Right ventricle myocardium superior (tissue), 1 donor: ENCODE data around the gene LCAT. TPM values are rescaled to one million over a fixed set of nuclear protein-coding genes. Genes with fewer than 3 reads are reported as not detected.
"Not testable (repeated sequence)": the region's sequence is repeated elsewhere in the genome, so short reads cannot be mapped to it uniquely, and the experiment has no call there.

Source experiments
- ATAC-seq: fragments of 200-7000 bp; cut with Tn5 transposase; one replicate; pipeline ENCODE4 v1.9.1; 2020; ENCODE audit warnings: mild to moderate bottlenecking; ENCODE audit not compliant: poor library complexity
- DNase-seq: peaks from one replicate; pipeline ENCODE4 v3.0.0-alpha.2; 2020
- intact Hi-C: fragments of 100-400 bp; cut with DNase I; formaldehyde crosslinking; loops from one replicate; pipeline ENCODE4 v1.11.2; 2022
- total RNA-seq: library from RNA; stranded (reverse); fragmentation: NEBNext Ultra II Directional; extraction: Animal tissue kit (Norgen Biotek cat#: 25700); gene quantifications from one replicate; pipeline ENCODE4 v1.2.1, GENCODE V29; 2021
- donor health status: DM: no; HTN: yes; CAD: no; lungs with severe emphysema.

LCAT gene
- total RNA-seq, 1 donor from 2014 or later: 21.4 TPM

GRCh38 chr16:67953641-67954375, 9.9 kb upstream of the LCAT start:
- intact Hi-C loops: no loop called here
- DNase-seq: no peak
- no peak for ATAC-seq

- DNase-seq (peak; percentile 84), ATAC-seq (peak; percentile 83)
- intact Hi-C loops: no loop called here
These were observed 7.6 kb upstream of the LCAT start for GRCh38 chr16:67951485-67951884.

GRCh38 chr16:67950335-67950843, 6.5 kb upstream of the LCAT start:
- no peak for ATAC-seq
- DNase-seq: no peak
- intact Hi-C loops: no loop called here

- intact Hi-C loops: no loop called here
- no peak for ATAC-seq
- peak; percentile 29 for DNase-seq
These were observed 5.7 kb upstream of the LCAT start for GRCh38 chr16:67949645-67950044.

GRCh38 chr16:67948015-67948414, 4.1 kb upstream of the LCAT start:
- intact Hi-C loops: no loop called here
- no peak for ATAC-seq
- no peak for DNase-seq

- DNase-seq: no peak
- intact Hi-C loops: no loop called here
- no peak for ATAC-seq
These were observed 3.1 kb upstream of the LCAT start for GRCh38 chr16:67946966-67947558.

GRCh38 chr16:67946128-67946569, 2.2 kb upstream of the LCAT start:
- DNase-seq: no peak
- intact Hi-C loops: no loop called here
- no peak for ATAC-seq

- no peak for ATAC-seq
- no peak for DNase-seq
- intact Hi-C loops: no loop called here
These were observed 1.5 kb upstream of the LCAT start for GRCh38 chr16:67945392-67945933.

- ATAC-seq: no peak
- intact Hi-C loops: no loop called here
- no peak for DNase-seq
These were observed 921 bp upstream of the LCAT start for GRCh38 chr16:67944690-67945391.

- ATAC-seq: peak; percentile 1
- DNase-seq: no peak
- intact Hi-C loops: no loop called here
These were observed 683 bp downstream of the LCAT start for GRCh38 chr16:67943256-67943618.

- DNase-seq (peak; percentile 71), ATAC-seq (peak; percentile 11)
- intact Hi-C loops: no loop called here
These were observed 1.2 kb downstream of the LCAT start for GRCh38 chr16:67942510-67943255.

- intact Hi-C loops: no loop called here
- ATAC-seq (peak; percentile 22), DNase-seq (no peak)
These were observed 1.8 kb downstream of the LCAT start for GRCh38 chr16:67942200-67942509.

GRCh38 chr16:67941469-67942199, 2.3 kb downstream of the LCAT start:
- intact Hi-C loops: no loop called here
- DNase-seq: no peak
- ATAC-seq: no peak

GRCh38 chr16:67940446-67941089, 3.4 kb downstream of the LCAT start:
- DNase-seq (no peak), ATAC-seq (no peak)
- intact Hi-C loops: no loop called here

GRCh38 chr16:67939507-67940445, 4.1 kb downstream of the LCAT start:
- DNase-seq: peak; percentile 69
- intact Hi-C loops: no loop called here
- ATAC-seq: no peak

GRCh38 chr16:67937713-67938112, 6.2 kb downstream of the LCAT start:
- DNase-seq, intact Hi-C loops, ATAC-seq: not testable (repeated sequence)
